ENCODE measurements around the gene DGKZ.

DNA sequence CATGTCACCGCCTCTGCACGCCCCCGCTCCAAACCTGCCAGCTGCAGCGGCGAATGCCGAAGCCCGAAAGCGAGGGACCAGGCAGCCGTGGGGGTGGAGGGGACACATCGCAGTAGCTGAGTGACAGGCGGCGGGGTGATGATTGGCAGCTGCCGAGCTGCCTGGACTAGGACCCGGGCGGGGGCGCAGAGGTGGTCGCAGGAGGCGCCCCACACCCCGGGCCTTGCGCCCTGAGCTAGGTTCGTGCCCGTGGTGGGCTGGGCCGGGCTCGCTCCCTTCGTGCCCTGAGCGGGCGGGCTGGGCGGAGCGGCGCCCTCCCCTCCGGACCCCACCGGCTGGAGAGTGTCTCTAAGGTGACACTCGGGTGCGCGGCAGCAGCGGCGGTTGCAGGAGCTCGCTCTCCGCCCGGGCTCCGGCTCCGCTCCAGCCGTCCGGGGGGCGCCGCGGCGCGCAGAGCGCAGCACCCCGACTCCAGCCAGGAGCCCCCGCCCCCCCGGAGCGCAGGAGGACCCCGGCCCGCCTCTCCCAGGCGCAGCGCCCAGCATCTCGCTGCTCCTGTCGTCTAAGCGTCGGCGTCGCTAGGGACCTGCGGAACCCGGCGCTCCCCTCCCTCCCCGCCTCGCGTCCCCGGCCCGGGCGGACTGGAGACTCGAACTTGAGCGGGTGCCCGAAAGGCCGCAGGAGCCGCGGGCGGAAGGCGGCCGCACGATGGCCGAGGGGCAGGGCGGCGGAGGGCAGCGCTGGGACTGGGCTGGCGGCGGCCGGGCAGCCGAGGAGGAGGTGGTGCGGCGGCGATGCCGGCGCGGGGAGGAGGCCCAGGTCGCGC is 14.5 kb upstream of the DGKZ start:
- TF ChIP-seq EZH2phosphoT487 (IDR thresholded peaks at IDR 0.05; ENCODE audit: insufficient read depth, low read depth) (no peak), EZH2 (IDR thresholded peaks at IDR 0.05; ENCODE audit: insufficient read depth, poor library complexity, severe bottlenecking) (peak; percentile 2)

All from GM23248 (cell line).